Breast epithelium (tissue), 4 donors: ENCODE results near the gene NEU4. TPM values are rescaled to one million over a fixed set of nuclear protein-coding genes. Genes with fewer than 3 reads are reported as not detected.
A peak's percentile ranks its signal among the peaks of the same experiment; 100 is the strongest.

Source experiments
- DNase-seq, 2 donors: peaks; one replicate each; pipeline ENCODE4 v3.0.0-alpha.2; 2019; ENCODE audit warnings: low spot score in 2 of 2
- H3K27ac ChIP-seq, 2 donors: fragments of 200-600 bp; sonication (generic) in 1 of 2; one replicate each; pipeline ENCODE4 v1.5.1; 2016 to 2019; ENCODE audit warnings: mild to moderate bottlenecking in 1 of 2
- H3K27me3 ChIP-seq, 2 donors: fragments of 200-600 bp; sonication (generic) in 1 of 2; one replicate each; pipeline versions ENCODE4 v1.5.1 to v1.6.0; 2017 to 2019; ENCODE audit warnings: control low read depth in 1 of 2, mild to moderate bottlenecking in 1 of 2
- H3K36me3 ChIP-seq: fragments of 200-600 bp; one replicate; pipeline ENCODE4 v1.5.1; 2019
- H3K4me1 ChIP-seq, 2 donors: fragments of 200-600 bp; sonication (generic); one replicate each; pipeline ENCODE4 v1.5.1; 2016 to 2019; ENCODE audit warnings: control low read depth in 1 of 2
- H3K4me3 ChIP-seq, 3 donors: fragments of 200-600 bp; sonication (generic); 1 replicate in 2 of 3; 2 replicates in 1 of 3; pipeline ENCODE4 v1.5.1; 2016 to 2019; ENCODE audit warnings: mild to moderate bottlenecking in 3 of 3, moderate library complexity in 2 of 3
- H3K9me3 ChIP-seq, 2 donors: fragments of 200-600 bp; sonication (generic) in 1 of 2; one replicate each; pipeline ENCODE4 v1.5.1; 2016 to 2019; ENCODE audit warnings: control low read depth in 1 of 2
- POLR2A ChIP-seq: fragments of 450-650 bp; IDR thresholded peaks from one replicate; pipeline ENCODE4 v1.6.1; 2016; ENCODE audit warnings: antibody characterized with exemption, mild to moderate bottlenecking, moderate library complexity
- POLR2AphosphoS5 ChIP-seq, 3 donors: sonication (generic); formaldehyde crosslinking; IDR thresholded peaks; one replicate each; pipeline ENCODE4 v1.6.1; 2017; ENCODE audit warnings: antibody characterized with exemption in 3 of 3
- intact Hi-C: fragments of 100-400 bp; cut with DNase I; formaldehyde crosslinking; loops from one replicate; pipeline ENCODE4 v1.15.1; 2023; ENCODE audit warnings: low total_unique reads
- total RNA-seq, 3 donors: library from RNA; depleted of rRNA; stranded (reverse); fragments of >200 nt; gene quantifications; one replicate each; pipeline ENCODE4 v1.1.0, GENCODE V29; 2016
- TF ChIP-seq, protein P1 (sequence below), 3 donors: fragments of 450-650 bp; IDR thresholded peaks; one replicate each; pipeline ENCODE4 v1.5.1; 2016 to 2017; ENCODE audit warnings: antibody characterized with exemption in 3 of 3, mild to moderate bottlenecking in 3 of 3, moderate library complexity in 3 of 3

Gene NEU4
- total RNA-seq, 3 donors from 2014 or later, result 0.33 to 3.0 (median 0.44) TPM

GRCh38 chr2:241773511-241774418 lies 35.2 kb upstream of the NEU4 start:
- intact Hi-C loops, result loop anchor here (1.0 kb wide), 1 partner anchor 18 kb away; no protein-coding TSS in a partner anchor
- no peaks in the 10 kb centered on the region for H3K9me3 ChIP-seq
- no peaks in the 10 kb centered on the region for H3K36me3 ChIP-seq
- no peak overlapping the region for H3K27ac ChIP-seq
- no peaks in the 10 kb centered on the region for H3K4me1 ChIP-seq
- peak in 1 of 2 donors; percentile 13 for DNase-seq
- TF ChIP-seq POLR2AphosphoS5 (IDR thresholded peaks at IDR 0.05) (no peak), POLR2A (no peak)
- TF ChIP-seq, protein P1, sequence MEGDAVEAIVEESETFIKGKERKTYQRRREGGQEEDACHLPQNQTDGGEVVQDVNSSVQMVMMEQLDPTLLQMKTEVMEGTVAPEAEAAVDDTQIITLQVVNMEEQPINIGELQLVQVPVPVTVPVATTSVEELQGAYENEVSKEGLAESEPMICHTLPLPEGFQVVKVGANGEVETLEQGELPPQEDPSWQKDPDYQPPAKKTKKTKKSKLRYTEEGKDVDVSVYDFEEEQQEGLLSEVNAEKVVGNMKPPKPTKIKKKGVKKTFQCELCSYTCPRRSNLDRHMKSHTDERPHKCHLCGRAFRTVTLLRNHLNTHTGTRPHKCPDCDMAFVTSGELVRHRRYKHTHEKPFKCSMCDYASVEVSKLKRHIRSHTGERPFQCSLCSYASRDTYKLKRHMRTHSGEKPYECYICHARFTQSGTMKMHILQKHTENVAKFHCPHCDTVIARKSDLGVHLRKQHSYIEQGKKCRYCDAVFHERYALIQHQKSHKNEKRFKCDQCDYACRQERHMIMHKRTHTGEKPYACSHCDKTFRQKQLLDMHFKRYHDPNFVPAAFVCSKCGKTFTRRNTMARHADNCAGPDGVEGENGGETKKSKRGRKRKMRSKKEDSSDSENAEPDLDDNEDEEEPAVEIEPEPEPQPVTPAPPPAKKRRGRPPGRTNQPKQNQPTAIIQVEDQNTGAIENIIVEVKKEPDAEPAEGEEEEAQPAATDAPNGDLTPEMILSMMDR (IDR thresholded peaks at IDR 0.05), result no peak
- H3K27me3 ChIP-seq, result peaks cover 0 to 16% of the 10 kb centered on the region in 2 donors
- H3K4me3 ChIP-seq, result no peak overlapping the region

DNA sequence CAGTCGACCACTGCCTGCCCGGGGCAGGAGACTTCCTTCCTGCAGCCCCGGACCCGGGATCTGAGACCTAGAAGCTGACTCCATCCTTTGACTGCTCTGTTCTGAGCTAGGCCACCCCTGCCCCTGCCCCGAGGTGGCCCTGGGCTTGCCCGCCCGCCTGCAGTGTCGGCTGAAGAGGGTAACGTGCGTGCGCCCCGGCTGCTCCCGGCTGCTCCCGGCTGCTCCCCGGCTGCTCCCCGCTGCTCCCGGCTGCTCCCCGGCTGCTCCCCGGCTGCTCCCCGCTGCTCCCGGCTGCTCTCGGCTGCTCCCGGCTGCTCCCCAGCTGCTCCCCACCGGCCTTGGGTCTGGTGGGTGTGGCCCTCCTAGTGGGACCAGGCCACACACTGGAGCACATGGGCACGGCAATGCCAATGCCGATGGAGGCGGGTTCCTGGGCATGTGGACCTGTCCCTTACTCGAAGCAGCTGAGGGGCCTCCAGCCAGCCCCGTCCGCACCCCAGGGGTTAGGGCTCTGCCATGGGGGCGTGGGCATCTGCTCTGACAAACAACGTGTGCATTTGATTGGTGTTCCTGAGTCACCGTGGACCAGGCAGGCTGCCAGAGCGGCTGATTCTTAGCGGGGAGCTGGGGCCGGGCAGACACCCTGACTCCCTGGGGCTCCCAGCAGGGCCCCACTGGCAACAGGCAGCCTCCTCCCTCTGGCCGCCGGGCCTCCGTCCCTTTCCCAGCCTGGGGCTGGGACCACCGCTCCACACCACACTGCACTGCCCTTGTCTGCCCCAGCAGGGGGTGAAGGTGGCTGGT lies 34.4 kb upstream of the NEU4 start:
- intact Hi-C loops, result loop anchor here (1.0 kb wide), 1 partner anchor 19 kb away; no protein-coding TSS in a partner anchor
- Histone ChIP-seq H3K4me1 (no peaks in the 10 kb centered on the region), H3K27me3 (peaks cover 0 to 16% of the 10 kb centered on the region in 2 donors), H3K27ac (no peak overlapping the region), H3K4me3 (no peak overlapping the region), H3K9me3 (peaks cover 0 to under 1% of the 10 kb centered on the region in 2 donors), H3K36me3 (no peaks in the 10 kb centered on the region)
- peak in 1 of 2 donors; percentile 15 for DNase-seq
- no peak for TF ChIP-seq POLR2A
- no peak for TF ChIP-seq POLR2AphosphoS5 (IDR thresholded peaks at IDR 0.05)
- TF ChIP-seq, protein P1 (IDR thresholded peaks at IDR 0.05), result no peak

GRCh38 chr2:241775223-241776177 lies 33.5 kb upstream of the NEU4 start:
- no peaks in the 10 kb centered on the region for H3K4me1 ChIP-seq
- intact Hi-C loops, result no loop called here
- no peaks in the 10 kb centered on the region for H3K36me3 ChIP-seq
- no peak overlapping the region for H3K27ac ChIP-seq
- H3K27me3 ChIP-seq, result peaks cover 0 to 16% of the 10 kb centered on the region in 2 donors
- H3K9me3 ChIP-seq, result peaks cover 0 to 3% of the 10 kb centered on the region in 2 donors
- DNase-seq, result peak in 1 of 2 donors; percentile 15
- H3K4me3 ChIP-seq, result no peak overlapping the region
- no peak for TF ChIP-seq POLR2A
- TF ChIP-seq POLR2AphosphoS5 (IDR thresholded peaks at IDR 0.05), result no peak
- TF ChIP-seq, protein P1 (IDR thresholded peaks at IDR 0.05), result no peak

DNA sequence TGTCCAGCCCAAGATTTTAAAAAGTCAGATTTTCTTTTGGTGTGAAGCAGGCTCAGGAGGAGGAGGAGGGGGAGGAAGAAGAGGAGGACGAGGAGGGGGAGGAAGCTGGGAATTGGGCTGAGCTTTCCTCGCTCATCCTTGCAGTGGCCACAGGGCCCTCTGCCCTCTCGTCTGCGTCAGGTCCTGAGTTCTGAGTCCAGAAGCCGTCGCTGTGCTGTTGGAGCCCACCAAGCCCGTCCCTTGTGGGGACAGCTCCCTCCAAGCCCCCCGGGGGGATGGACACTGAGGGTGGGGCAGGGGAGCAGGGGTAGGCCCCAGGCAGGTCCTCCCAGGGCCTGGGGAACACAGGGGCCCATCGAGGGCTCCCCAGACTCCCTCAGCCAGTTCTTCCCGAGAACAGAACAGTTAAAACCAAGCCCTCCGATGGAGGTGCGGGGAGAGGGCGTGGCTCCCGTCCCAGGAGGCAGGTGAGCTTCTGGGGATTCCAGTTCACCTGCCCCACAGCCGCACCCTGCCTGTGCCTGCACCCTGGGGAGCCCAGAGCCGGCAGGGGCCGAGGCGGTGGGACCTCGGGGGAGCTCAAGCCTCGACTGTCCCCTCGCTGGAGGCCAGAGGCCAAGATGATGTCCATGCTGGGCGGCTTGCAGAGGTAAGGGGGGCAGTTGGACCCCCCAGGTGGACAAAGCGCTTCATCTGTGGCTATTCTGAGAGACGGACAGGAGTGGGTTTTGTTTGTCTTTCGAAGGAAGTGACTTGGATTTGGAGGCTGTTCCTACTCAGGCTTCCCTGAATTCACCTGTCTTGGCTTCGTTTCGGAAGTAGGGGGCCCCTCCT lies 32.4 kb upstream of the NEU4 start, which contains the start of gene GAL3ST2:
GAL3ST2 (plus strand) TSS at position 487 of the 834 bp plus-strand sequence; CDS start at position 621, 134 bp downstream.
- peak in 1 of 2 donors; percentile 4 for DNase-seq
- intact Hi-C loops, result no loop called here
- no peaks in the 10 kb centered on the region for H3K4me1 ChIP-seq
- H3K27me3 ChIP-seq, result peaks cover 0 to 16% of the 10 kb centered on the region in 2 donors
- H3K36me3 ChIP-seq, result no peaks in the 10 kb centered on the region
- no peak within 1 kb of the TSS for H3K4me3 ChIP-seq
- no peak for TF ChIP-seq POLR2A
- no peak for TF ChIP-seq POLR2AphosphoS5 (IDR thresholded peaks at IDR 0.05)
- TF ChIP-seq, protein P1 (IDR thresholded peaks at IDR 0.05), result no peak
- peaks cover 3 to 6% of the 10 kb centered on the region in 2 donors for H3K9me3 ChIP-seq
- H3K27ac ChIP-seq, result peak within 1 kb of the TSS in 1 of 2 donors; percentile 43
